Stomach (tissue), 4 donors: ENCODE results near the gene KIT.

Experiments
- CTCF ChIP-seq, 7 experiments: fragments of 450-650 bp in 4 of 7; fragments of 200-600 bp in 3 of 7; sonication (generic) in 3 of 7; IDR thresholded peaks; one replicate each; pipeline ENCODE4 v1.5.1; 2016 to 2019; ENCODE audit warnings: antibody characterized with exemption in 7 of 7, control low read depth in 2 of 7, mild to moderate bottlenecking in 1 of 7
- EP300 ChIP-seq: sonication (generic); formaldehyde crosslinking; IDR thresholded peaks from one replicate; pipeline ENCODE4 v1.6.1; 2017; ENCODE audit warnings: antibody characterized with exemption
- POLR2A ChIP-seq, 4 donors: fragments of 450-650 bp; IDR thresholded peaks; one replicate each; pipeline ENCODE4 v1.6.1; 2016; ENCODE audit warnings: antibody characterized with exemption in 4 of 4, control low read depth in 2 of 4, mild to moderate bottlenecking in 1 of 4, moderate library complexity in 1 of 4
- POLR2AphosphoS5 ChIP-seq, 3 donors: sonication (generic); formaldehyde crosslinking; IDR thresholded peaks; one replicate each; pipeline ENCODE4 v1.6.1; 2016; ENCODE audit warnings: antibody characterized with exemption in 3 of 3

DNA sequence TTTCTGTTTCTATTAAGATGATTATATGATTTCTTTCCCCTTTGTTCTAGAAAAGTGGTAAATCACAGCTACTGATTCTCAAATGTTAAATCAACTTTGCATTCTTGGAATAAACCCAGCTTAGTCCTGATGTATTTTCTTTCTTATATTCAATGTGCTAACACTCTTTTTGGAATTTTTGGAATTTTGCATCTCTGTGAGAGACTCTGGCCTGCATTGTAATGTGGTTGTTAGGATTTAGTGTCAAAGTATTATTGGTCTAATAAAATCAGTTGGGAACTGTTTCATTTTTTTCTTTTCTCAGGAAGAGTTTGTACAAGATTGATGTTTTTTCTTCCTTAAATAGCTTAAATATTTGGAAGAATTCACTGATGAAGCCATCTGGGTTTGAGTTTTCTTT is 109.6 kb downstream of the KIT start:
- TF ChIP-seq CTCF (IDR thresholded peaks at IDR 0.05) = no peak
- TF ChIP-seq POLR2AphosphoS5 (IDR thresholded peaks at IDR 0.05) = no peak
- TF ChIP-seq EP300 = no peak
- TF ChIP-seq POLR2A (IDR thresholded peaks at IDR 0.05) = no peak
